Measurements from ENCODE around the gene IL23R. TPM values are rescaled to one million over a fixed set of nuclear protein-coding genes. Genes with fewer than 3 reads are reported as not detected.

Gene IL23R
- total RNA-seq, 3 donors from 2014 or later, result not detected

DNA sequence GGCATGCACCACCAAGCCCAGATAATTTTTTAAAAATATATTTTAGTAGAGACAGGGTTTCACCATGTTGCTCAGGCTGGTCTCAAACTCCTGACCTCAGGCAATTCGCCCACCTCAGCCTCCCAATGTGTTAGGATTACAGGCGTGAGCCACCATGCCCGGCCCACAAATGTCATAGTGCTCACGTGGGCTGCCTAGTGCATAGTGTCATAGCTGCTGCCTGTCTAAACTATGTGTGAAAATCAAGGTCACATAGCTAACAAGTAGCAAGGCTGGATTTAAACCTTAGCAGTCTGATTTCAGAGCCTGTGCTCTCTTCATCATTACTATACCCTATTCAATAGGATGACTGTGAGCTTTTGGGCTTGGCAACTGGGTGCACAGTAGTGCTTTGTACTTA, 41.8 kb upstream of the IL23R start:
- no peaks in the 10 kb centered on the region for H3K4me1 ChIP-seq
- no peaks in the 10 kb centered on the region for H3K36me3 ChIP-seq
- intact Hi-C loops (cut with DNase I; ENCODE audit: low total_unique reads), result no loop called here
- no peak for DNase-seq (ENCODE audit: low spot score in 2 of 2)
- no peaks in the 10 kb centered on the region for H3K27me3 ChIP-seq
- no peak overlapping the region for H3K27ac ChIP-seq
- H3K4me3 ChIP-seq, result no peak overlapping the region
- TF ChIP-seq POLR2AphosphoS5 (IDR thresholded peaks at IDR 0.05) (no peak), POLR2A (IDR thresholded peaks at IDR 0.05) (no peak)
- TF ChIP-seq, protein P1, sequence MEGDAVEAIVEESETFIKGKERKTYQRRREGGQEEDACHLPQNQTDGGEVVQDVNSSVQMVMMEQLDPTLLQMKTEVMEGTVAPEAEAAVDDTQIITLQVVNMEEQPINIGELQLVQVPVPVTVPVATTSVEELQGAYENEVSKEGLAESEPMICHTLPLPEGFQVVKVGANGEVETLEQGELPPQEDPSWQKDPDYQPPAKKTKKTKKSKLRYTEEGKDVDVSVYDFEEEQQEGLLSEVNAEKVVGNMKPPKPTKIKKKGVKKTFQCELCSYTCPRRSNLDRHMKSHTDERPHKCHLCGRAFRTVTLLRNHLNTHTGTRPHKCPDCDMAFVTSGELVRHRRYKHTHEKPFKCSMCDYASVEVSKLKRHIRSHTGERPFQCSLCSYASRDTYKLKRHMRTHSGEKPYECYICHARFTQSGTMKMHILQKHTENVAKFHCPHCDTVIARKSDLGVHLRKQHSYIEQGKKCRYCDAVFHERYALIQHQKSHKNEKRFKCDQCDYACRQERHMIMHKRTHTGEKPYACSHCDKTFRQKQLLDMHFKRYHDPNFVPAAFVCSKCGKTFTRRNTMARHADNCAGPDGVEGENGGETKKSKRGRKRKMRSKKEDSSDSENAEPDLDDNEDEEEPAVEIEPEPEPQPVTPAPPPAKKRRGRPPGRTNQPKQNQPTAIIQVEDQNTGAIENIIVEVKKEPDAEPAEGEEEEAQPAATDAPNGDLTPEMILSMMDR (IDR thresholded peaks at IDR 0.05), result no peak
- H3K9me3 ChIP-seq, result peaks cover 0 to 10% of the 10 kb centered on the region in 2 donors

DNA sequence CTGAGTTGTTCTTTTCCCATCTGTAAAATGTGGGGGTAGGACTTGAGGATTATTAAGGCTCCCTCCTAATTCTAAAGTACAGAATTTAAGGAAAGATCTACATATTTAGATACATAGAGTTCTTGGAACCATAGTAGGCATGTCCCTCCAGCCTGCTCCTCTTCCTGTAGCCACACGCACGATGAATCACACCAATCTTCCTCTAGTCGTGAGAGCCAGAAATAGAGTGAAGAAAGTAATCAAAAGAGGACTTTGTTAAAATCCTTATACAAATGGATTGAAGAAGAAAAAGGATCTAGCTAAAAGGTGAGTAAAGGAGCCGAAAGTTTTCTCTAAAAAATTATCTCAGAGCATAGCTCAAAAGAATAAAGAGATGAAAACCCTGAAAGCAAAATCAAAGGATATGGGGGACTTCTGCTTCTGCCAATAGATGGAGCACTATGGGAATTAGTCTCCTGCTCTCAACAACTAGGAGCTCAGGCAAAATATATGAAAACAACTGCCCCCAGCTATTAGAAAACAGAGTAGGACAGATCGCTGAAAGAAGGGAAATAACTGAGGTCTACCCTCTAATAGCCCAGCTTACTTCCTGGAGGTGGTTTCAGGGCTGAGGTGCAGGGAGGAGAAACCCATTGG, 40.0 kb upstream of the IL23R start:
- Histone ChIP-seq H3K36me3 (no peaks in the 10 kb centered on the region), H3K27me3 (no peaks in the 10 kb centered on the region), H3K27ac (no peak overlapping the region), H3K4me1 (no peaks in the 10 kb centered on the region), H3K4me3 (no peak overlapping the region), H3K9me3 (peaks cover 0 to under 1% of the 10 kb centered on the region in 2 donors)
- TF ChIP-seq POLR2AphosphoS5 (IDR thresholded peaks at IDR 0.05), result no peak
- TF ChIP-seq, protein P1 (IDR thresholded peaks at IDR 0.05), result no peak
- TF ChIP-seq POLR2A (IDR thresholded peaks at IDR 0.05), result no peak
- intact Hi-C loops (cut with DNase I; ENCODE audit: low total_unique reads), result no loop called here
- DNase-seq (ENCODE audit: low spot score in 2 of 2), result no peak

DNA sequence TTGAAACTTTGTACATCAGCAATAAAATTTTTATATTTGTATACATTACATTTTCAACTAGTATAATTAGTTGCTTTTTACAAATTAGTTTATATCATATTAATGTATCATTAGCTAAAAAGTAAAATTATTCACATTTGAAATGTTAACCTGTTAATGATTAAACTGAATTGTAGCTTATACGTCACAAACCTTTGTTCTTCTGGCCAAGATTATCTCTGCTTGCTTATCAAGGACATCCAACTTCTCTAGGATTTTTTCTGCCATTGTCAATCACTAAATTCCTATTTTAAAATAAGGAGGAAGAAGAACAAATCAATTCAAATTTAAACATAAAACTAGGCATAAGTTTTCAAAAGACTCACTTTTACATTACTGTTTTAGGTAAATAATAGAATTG, 39.3 kb upstream of the IL23R start:
- no peak for TF ChIP-seq POLR2A (IDR thresholded peaks at IDR 0.05)
- TF ChIP-seq POLR2AphosphoS5 (IDR thresholded peaks at IDR 0.05), result no peak
- TF ChIP-seq, protein P1 (IDR thresholded peaks at IDR 0.05), result no peak
- no peak for DNase-seq (ENCODE audit: low spot score in 2 of 2)
- Histone ChIP-seq H3K27ac (no peak overlapping the region), H3K4me3 (no peak overlapping the region), H3K9me3 (no peaks in the 10 kb centered on the region), H3K27me3 (no peaks in the 10 kb centered on the region), H3K4me1 (no peaks in the 10 kb centered on the region), H3K36me3 (no peaks in the 10 kb centered on the region)
- intact Hi-C loops (cut with DNase I; ENCODE audit: low total_unique reads), result no loop called here

DNA sequence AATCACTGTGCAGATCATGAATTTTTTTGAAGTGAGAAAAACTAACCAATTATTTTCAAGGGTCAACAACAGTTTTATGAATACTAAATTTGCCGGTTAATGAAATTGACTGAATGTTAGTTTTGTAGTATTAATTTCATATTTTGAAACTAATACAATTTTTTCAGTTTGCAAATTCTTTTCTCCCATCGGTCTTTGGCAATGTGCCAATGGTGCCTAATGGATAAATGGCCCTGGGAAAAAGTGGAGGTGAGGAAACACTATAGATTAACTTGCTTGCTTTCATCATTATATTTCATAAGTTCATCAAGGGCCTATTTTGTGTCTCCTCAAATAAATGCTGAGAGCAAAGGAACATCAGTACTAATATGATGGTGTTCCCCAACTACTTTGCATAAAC, 35.6 kb upstream of the IL23R start:
- no peak for DNase-seq (ENCODE audit: low spot score in 2 of 2)
- Histone ChIP-seq H3K9me3 (no peaks in the 10 kb centered on the region), H3K4me3 (no peak overlapping the region), H3K36me3 (no peaks in the 10 kb centered on the region), H3K27ac (no peak overlapping the region), H3K4me1 (no peaks in the 10 kb centered on the region), H3K27me3 (no peaks in the 10 kb centered on the region)
- intact Hi-C loops (cut with DNase I; ENCODE audit: low total_unique reads), result no loop called here
- TF ChIP-seq POLR2AphosphoS5 (IDR thresholded peaks at IDR 0.05), result no peak
- no peak for TF ChIP-seq POLR2A (IDR thresholded peaks at IDR 0.05)
- TF ChIP-seq, protein P1 (IDR thresholded peaks at IDR 0.05), result no peak

DNA sequence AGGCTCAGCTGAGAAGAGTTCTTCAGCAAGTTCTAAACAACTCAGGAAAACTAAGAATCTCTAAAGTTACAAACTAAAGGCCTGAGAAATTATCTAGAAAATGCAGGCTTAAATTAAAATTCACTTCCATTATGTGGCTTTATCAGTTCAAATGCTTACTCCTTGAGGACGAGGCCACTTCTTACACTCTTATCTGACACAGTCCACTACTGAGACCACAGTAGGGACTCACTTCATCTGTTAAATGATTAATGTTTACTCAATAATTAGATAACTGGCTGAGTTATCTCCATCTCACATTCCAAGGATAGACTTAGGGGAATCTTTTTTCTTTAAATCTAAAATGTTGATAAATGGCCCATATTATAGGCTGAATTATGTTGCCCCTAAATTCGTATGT, 33.1 kb upstream of the IL23R start:
- Histone ChIP-seq H3K4me3 (no peak overlapping the region), H3K27ac (no peak overlapping the region), H3K9me3 (no peaks in the 10 kb centered on the region), H3K36me3 (no peaks in the 10 kb centered on the region), H3K4me1 (no peaks in the 10 kb centered on the region), H3K27me3 (no peaks in the 10 kb centered on the region)
- DNase-seq (ENCODE audit: low spot score in 2 of 2), result no peak
- no peak for TF ChIP-seq POLR2A (IDR thresholded peaks at IDR 0.05)
- TF ChIP-seq POLR2AphosphoS5 (IDR thresholded peaks at IDR 0.05), result no peak
- TF ChIP-seq, protein P1 (IDR thresholded peaks at IDR 0.05), result no peak
- intact Hi-C loops (cut with DNase I; ENCODE audit: low total_unique reads), result no loop called here

All from breast epithelium (tissue), 4 donors.